K562 (cell line): ENCODE data around the gene C1orf174. TPM values are rescaled to one million over a fixed set of nuclear protein-coding genes. Genes with fewer than 3 reads are reported as not detected.

Source experiments
- ETV6 ChIP-seq, 3 experiments: fragments of 150-350 bp in 1 of 3; sonication (generic) in 1 of 3; formaldehyde crosslinking in 1 of 3; IDR thresholded peaks; 2 replicates each; pipeline versions ENCODE4 v1.6.1 to v1.8.0; 2014 to 2022; ENCODE audit warnings: borderline replicate concordance in 2 of 3, low read depth in 2 of 3, antibody characterized with exemption in 1 of 3, low read length in 1 of 3, mild to moderate bottlenecking in 1 of 3, missing genetic modification reagents in 1 of 3
- FOXA1 ChIP-seq: fragments of 450-650 bp; IDR thresholded peaks from 2 replicates; pipeline ENCODE4 v1.6.1; 2016; ENCODE audit warnings: mild to moderate bottlenecking, borderline replicate concordance
- GTF2E2 ChIP-seq: fragments of 200-800 bp; sonication (Bioruptor generic); IDR thresholded peaks from 2 replicates; pipeline ENCODE4 v1.6.1; 2016; ENCODE audit warnings: missing genetic modification characterization, missing compliant biosample characterization
- POLR2B ChIP-seq: fragments of 450-650 bp; IDR thresholded peaks from 2 replicates; pipeline ENCODE4 v1.6.1; 2018; ENCODE audit warnings: low read depth; ENCODE audit not compliant: partially characterized antibody
- RAD51 ChIP-seq: fragments of 450-650 bp; IDR thresholded peaks from 2 replicates; pipeline ENCODE4 v1.7.1; 2016; ENCODE audit warnings: low read depth, mild to moderate bottlenecking, borderline replicate concordance
- SRSF1 ChIP-seq: fragments of 200-400 bp; formaldehyde crosslinking; IDR thresholded peaks from 2 replicates; pipeline ENCODE4 v1.6.1; 2017; ENCODE audit warnings: mild to moderate bottlenecking, low read depth, low read length, moderate library complexity
- ZFPM2 ChIP-seq: fragments of 250-450 bp; sonication (Bioruptor Pico); IDR thresholded peaks from 2 replicates; pipeline ENCODE4 v1.5.1; 2022; ENCODE audit warnings: mild to moderate bottlenecking
- ZNF184 ChIP-seq: sonication (generic); formaldehyde crosslinking; IDR thresholded peaks from 2 replicates; pipeline ENCODE4 v1.5.0; 2020; ENCODE audit warnings: missing genetic modification reagents
- ZNF586 ChIP-seq: fragments of 450-650 bp; formaldehyde crosslinking; conservative IDR thresholded peaks from 2 replicates; pipeline ENCODE4 v1.4.0; 2020; ENCODE audit warnings: mild to moderate bottlenecking, moderate library complexity
- ZNF785 ChIP-seq: fragments of 250-450 bp; sonication (Bioruptor Pico); IDR thresholded peaks from 2 replicates; pipeline ENCODE4 v1.4.0; 2020; ENCODE audit warnings: mild to moderate bottlenecking
- polyA plus RNA-seq, 8 experiments: library from polyadenylated mRNA; depleted of rRNA in 4 of 8; stranded (reverse) in 5 of 8; unstranded in 3 of 8; fragments of >200 nt; fragmentation: Nextera tagmentation in 2 of 8; fragmentation: Illumina TruSeq in 1 of 8; extraction: Ambion mirVana in 2 of 8; extraction: Trizol in 1 of 8; gene quantifications; 2 replicates each; pipeline versions ENCODE4 v1.2.1 to v1.2.3, GENCODE V29; 2011 to 2014; ENCODE audit warnings: inconsistent platforms in 1 of 8, missing spikeins in 1 of 8
- total RNA-seq, 7 experiments: library from RNA; depleted of rRNA in 6 of 7; stranded (reverse); fragments of >200 nt in 6 of 7; fragmentation: Illumina TruSeq in 2 of 7; extraction: Trizol in 2 of 7; gene quantifications; 2 replicates each; pipeline versions ENCODE4 v1.2.1 to v1.2.3, GENCODE V29; 2011 to 2021; ENCODE audit warnings: low replicate concordance in 1 of 7
- TF ChIP-seq, protein P1 (sequence below): fragments of 150-350 bp; conservative IDR thresholded peaks from 2 replicates; pipeline ENCODE4 v1.6.1; 2014; ENCODE audit warnings: low read length
- TF ChIP-seq, protein P2 (sequence below): fragments of 150-350 bp; IDR thresholded peaks from 2 replicates; pipeline ENCODE4 v1.6.1; 2014; ENCODE audit warnings: low read depth, mild to moderate bottlenecking, low read length, borderline replicate concordance
- TF ChIP-seq, protein P3 (sequence below): fragments of 250-450 bp; sonication (Bioruptor Pico); IDR thresholded peaks from 2 replicates; pipeline ENCODE4 v1.4.0; 2020; ENCODE audit warnings: borderline replicate concordance
- TF ChIP-seq, protein P4 (sequence below), 3 experiments: fragments of 200-800 bp in 1 of 3; fragments of 250-450 bp in 1 of 3; fragments of 450-650 bp in 1 of 3; sonication (Bioruptor Pico) in 1 of 3; sonication (Bioruptor generic) in 1 of 3; formaldehyde crosslinking in 1 of 3; IDR thresholded peaks; 2 replicates each; pipeline versions ENCODE4 v1.6.1 to v1.8.0; 2016 to 2022; ENCODE audit warnings: mild to moderate bottlenecking in 2 of 3, missing genetic modification characterization in 2 of 3, missing compliant biosample characterization in 1 of 3, moderate library complexity in 1 of 3

Gene C1orf174
- total and polyA plus RNA-seq, 9 of the 15 experiments (the other 6 are each of a cell fraction or from before 2014, with no cell fraction given): 38.5 to 64.9 (median 45.4) TPM

DNA sequence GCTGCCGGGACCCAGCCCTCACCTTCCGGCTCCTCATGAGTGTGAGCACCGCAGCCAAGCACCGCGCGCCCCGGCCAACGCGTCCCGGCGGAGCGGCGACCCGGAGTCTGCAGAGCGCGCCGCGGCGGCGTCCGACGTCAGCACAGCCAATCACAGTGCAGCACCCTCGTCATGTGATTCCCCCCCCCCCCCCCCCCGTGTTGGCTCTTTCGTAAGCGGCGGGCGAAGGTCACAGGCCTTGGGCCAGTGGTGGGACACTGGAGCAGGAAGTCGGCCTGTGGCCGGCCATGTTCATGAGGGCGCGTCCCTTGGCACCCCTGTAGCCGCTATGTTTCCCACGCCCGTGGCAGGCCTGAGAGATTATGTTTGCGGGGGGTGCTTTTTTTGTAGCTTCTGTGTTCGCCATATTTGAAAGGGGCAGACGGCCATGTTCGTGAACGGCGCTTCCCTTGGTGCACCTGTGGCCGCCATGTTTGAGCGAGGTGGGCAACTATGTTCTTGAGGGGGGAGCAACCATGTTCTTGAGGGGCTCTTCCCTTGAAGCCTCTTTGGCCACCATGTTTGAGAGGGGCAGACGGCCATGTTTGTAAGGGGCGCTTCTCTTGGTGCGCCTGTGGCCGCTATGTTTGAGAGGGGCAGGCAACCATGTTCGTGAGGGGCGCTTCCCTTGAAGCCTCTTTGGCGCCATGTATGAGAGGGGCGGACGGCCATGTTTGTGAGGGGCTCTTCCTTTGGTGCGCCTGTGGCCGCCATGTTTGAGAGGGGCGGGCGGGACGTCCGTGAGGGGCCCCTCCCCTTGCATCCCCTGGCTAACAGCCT lies at the start of gene C1orf174 (continued):
- TF ChIP-seq ZNF586 (CRISPR knock-in tag) (no peak), POLR2B (no peak), ZNF785 (CRISPR knock-in tag) (no peak), ZFPM2 (CRISPR knock-in tag) (no peak), ZNF184 (CRISPR knock-in tag) (no peak), ETV6 (IDR thresholded peaks at IDR 0.05; ENCODE audit: borderline replicate concordance in 1 of 2, low read depth in 2 of 2, low read length in 1 of 2) (no peak), ETV6 (CRISPR knock-in tag; IDR thresholded peaks at IDR 0.05; ENCODE audit: borderline replicate concordance) (no peak), FOXA1 (no peak), GTF2E2 (tag) (no peak; the same call in 1 of the 2 replicates), SRSF1 (no peak; the same call in 1 of the 2 replicates), RAD51 (peak; percentile 85)
- TF ChIP-seq, protein P1, sequence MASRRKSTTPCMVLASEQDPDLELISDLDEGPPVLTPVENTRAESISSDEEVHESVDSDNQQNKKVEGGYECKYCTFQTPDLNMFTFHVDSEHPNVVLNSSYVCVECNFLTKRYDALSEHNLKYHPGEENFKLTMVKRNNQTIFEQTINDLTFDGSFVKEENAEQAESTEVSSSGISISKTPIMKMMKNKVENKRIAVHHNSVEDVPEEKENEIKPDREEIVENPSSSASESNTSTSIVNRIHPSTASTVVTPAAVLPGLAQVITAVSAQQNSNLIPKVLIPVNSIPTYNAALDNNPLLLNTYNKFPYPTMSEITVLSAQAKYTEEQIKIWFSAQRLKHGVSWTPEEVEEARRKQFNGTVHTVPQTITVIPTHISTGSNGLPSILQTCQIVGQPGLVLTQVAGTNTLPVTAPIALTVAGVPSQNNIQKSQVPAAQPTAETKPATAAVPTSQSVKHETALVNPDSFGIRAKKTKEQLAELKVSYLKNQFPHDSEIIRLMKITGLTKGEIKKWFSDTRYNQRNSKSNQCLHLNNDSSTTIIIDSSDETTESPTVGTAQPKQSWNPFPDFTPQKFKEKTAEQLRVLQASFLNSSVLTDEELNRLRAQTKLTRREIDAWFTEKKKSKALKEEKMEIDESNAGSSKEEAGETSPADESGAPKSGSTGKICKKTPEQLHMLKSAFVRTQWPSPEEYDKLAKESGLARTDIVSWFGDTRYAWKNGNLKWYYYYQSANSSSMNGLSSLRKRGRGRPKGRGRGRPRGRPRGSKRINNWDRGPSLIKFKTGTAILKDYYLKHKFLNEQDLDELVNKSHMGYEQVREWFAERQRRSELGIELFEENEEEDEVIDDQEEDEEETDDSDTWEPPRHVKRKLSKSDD: peak; percentile 98
- TF ChIP-seq, protein P2, sequence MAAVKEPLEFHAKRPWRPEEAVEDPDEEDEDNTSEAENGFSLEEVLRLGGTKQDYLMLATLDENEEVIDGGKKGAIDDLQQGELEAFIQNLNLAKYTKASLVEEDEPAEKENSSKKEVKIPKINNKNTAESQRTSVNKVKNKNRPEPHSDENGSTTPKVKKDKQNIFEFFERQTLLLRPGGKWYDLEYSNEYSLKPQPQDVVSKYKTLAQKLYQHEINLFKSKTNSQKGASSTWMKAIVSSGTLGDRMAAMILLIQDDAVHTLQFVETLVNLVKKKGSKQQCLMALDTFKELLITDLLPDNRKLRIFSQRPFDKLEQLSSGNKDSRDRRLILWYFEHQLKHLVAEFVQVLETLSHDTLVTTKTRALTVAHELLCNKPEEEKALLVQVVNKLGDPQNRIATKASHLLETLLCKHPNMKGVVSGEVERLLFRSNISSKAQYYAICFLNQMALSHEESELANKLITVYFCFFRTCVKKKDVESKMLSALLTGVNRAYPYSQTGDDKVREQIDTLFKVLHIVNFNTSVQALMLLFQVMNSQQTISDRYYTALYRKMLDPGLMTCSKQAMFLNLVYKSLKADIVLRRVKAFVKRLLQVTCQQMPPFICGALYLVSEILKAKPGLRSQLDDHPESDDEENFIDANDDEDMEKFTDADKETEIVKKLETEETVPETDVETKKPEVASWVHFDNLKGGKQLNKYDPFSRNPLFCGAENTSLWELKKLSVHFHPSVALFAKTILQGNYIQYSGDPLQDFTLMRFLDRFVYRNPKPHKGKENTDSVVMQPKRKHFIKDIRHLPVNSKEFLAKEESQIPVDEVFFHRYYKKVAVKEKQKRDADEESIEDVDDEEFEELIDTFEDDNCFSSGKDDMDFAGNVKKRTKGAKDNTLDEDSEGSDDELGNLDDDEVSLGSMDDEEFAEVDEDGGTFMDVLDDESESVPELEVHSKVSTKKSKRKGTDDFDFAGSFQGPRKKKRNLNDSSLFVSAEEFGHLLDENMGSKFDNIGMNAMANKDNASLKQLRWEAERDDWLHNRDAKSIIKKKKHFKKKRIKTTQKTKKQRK: no peak
- TF ChIP-seq, protein P3, sequence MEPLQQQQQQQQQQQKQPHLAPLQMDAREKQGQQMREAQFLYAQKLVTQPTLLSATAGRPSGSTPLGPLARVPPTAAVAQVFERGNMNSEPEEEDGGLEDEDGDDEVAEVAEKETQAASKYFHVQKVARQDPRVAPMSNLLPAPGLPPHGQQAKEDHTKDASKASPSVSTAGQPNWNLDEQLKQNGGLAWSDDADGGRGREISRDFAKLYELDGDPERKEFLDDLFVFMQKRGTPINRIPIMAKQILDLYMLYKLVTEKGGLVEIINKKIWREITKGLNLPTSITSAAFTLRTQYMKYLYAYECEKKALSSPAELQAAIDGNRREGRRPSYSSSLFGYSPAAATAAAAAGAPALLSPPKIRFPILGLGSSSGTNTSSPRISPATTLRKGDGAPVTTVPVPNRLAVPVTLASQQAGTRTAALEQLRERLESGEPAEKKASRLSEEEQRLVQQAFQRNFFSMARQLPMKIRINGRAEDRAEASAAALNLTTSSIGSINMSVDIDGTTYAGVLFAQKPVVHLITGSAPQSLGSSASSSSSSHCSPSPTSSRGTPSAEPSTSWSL (CRISPR knock-in tag): no peak
- TF ChIP-seq, protein P4, sequence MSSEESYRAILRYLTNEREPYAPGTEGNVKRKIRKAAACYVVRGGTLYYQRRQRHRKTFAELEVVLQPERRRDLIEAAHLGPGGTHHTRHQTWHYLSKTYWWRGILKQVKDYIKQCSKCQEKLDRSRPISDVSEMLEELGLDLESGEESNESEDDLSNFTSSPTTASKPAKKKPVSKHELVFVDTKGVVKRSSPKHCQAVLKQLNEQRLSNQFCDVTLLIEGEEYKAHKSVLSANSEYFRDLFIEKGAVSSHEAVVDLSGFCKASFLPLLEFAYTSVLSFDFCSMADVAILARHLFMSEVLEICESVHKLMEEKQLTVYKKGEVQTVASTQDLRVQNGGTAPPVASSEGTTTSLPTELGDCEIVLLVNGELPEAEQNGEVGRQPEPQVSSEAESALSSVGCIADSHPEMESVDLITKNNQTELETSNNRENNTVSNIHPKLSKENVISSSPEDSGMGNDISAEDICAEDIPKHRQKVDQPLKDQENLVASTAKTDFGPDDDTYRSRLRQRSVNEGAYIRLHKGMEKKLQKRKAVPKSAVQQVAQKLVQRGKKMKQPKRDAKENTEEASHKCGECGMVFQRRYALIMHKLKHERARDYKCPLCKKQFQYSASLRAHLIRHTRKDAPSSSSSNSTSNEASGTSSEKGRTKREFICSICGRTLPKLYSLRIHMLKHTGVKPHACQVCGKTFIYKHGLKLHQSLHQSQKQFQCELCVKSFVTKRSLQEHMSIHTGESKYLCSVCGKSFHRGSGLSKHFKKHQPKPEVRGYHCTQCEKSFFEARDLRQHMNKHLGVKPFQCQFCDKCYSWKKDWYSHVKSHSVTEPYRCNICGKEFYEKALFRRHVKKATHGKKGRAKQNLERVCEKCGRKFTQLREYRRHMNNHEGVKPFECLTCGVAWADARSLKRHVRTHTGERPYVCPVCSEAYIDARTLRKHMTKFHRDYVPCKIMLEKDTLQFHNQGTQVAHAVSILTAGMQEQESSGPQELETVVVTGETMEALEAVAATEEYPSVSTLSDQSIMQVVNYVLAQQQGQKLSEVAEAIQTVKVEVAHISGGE (CRISPR knock-in tag; IDR thresholded peaks at IDR 0.05): peak in 1 of 3 experiments; percentile 92; a peak in 3 of 6 replicates
